ENCODE data around the gene RAB9A.

- TF ChIP-seq FOXJ3 (CRISPR knock-in tag; IDR thresholded peaks at IDR 0.05; ENCODE audit: borderline replicate concordance) (no peak), IRF2 (CRISPR knock-in tag; IDR thresholded peaks at IDR 0.05; ENCODE audit: borderline replicate concordance, low read depth) (no peak), CTCF (IDR thresholded peaks at IDR 0.05) (no peak), FOXP1 (CRISPR knock-in tag; IDR thresholded peaks at IDR 0.05; ENCODE audit: borderline replicate concordance) (no peak), PREB (CRISPR knock-in tag; IDR thresholded peaks at IDR 0.05; ENCODE audit: borderline replicate concordance) (no peak), SP1 (CRISPR knock-in tag; conservative IDR thresholded peaks at IDR 0.05) (no peak), CREB1 (CRISPR knock-in tag; IDR thresholded peaks at IDR 0.05) (no peak), NFE2L1 (CRISPR knock-in tag; IDR thresholded peaks at IDR 0.05) (no peak), ZNF532 (CRISPR knock-in tag; IDR thresholded peaks at IDR 0.05; ENCODE audit: borderline replicate concordance) (no peak), USF2 (CRISPR knock-in tag; IDR thresholded peaks at IDR 0.05) (no peak), CREM (CRISPR knock-in tag; IDR thresholded peaks at IDR 0.05) (no peak), CBFB (CRISPR knock-in tag; IDR thresholded peaks at IDR 0.05; ENCODE audit: low read depth) (no peak), ZNF671 (CRISPR knock-in tag; IDR thresholded peaks at IDR 0.05) (no peak)
These were observed 14.7 kb downstream of the RAB9A start for GRCh38 chrX:13703589-13703988.
